HepG2 (cell line): ENCODE results near the gene EPM2AIP1. TPM values are rescaled to one million over a fixed set of nuclear protein-coding genes. Genes with fewer than 3 reads are reported as not detected.

ENCODE experiments used
- ATF6 ChIP-seq: sonication (generic); formaldehyde crosslinking; conservative IDR thresholded peaks from 2 replicates; pipeline ENCODE4 v1.4.0; 2020; ENCODE audit warnings: missing genetic modification reagents
- DR1 ChIP-seq: sonication (generic); formaldehyde crosslinking; IDR thresholded peaks from 2 replicates; pipeline ENCODE4 v1.8.0; 2021; ENCODE audit warnings: mild to moderate bottlenecking, missing genetic modification reagents, inconsistent platforms
- HNRNPUL1 ChIP-seq: fragments of 200-400 bp; formaldehyde crosslinking; IDR thresholded peaks from 2 replicates; pipeline ENCODE4 v1.6.1; 2017; ENCODE audit warnings: low read depth, mild to moderate bottlenecking, low read length, moderate library complexity
- ISX ChIP-seq: sonication (generic); formaldehyde crosslinking; conservative IDR thresholded peaks from 2 replicates; pipeline ENCODE4 v1.5.0; 2020; ENCODE audit warnings: missing genetic modification reagents
- KDM6A ChIP-seq: IDR thresholded peaks from 2 replicates; pipeline ENCODE4 v1.6.1; 2016; ENCODE audit warnings: low read depth
- MBD4 ChIP-seq: IDR thresholded peaks from 2 replicates; pipeline ENCODE4 v1.6.1; 2012; ENCODE audit warnings: low read length, inconsistent platforms, borderline replicate concordance
- RNF219 ChIP-seq: sonication (generic); formaldehyde crosslinking; IDR thresholded peaks from 2 replicates; pipeline ENCODE4 v1.5.0; 2020; ENCODE audit warnings: mild to moderate bottlenecking, missing genetic modification reagents
- SKI ChIP-seq: fragments of 450-650 bp; IDR thresholded peaks from one replicate; pipeline ENCODE4 v1.6.1; 2018; ENCODE audit warnings: mild to moderate bottlenecking; ENCODE audit not compliant: partially characterized antibody
- TAF1 ChIP-seq: sonication (generic); formaldehyde crosslinking; IDR thresholded peaks from 2 replicates; pipeline ENCODE4 v1.4.0; 2020; ENCODE audit warnings: missing genetic modification reagents
- U2AF2 ChIP-seq: fragments of 200-400 bp; formaldehyde crosslinking; IDR thresholded peaks from 2 replicates; pipeline ENCODE4 v1.6.1; 2017; ENCODE audit warnings: low read depth, mild to moderate bottlenecking, low read length
- ZNF264 ChIP-seq: sonication (generic); formaldehyde crosslinking; IDR thresholded peaks from 2 replicates; pipeline ENCODE4 v1.4.0; 2020; ENCODE audit warnings: missing genetic modification reagents
- ZNF558 ChIP-seq: sonication (generic); formaldehyde crosslinking; IDR thresholded peaks from 2 replicates; pipeline ENCODE4 v1.9.0; 2022; ENCODE audit warnings: mild to moderate bottlenecking, missing genetic modification reagents, borderline replicate concordance
- ZNF564 ChIP-seq: sonication (generic); formaldehyde crosslinking; IDR thresholded peaks from 2 replicates; pipeline ENCODE4 v1.8.1; 2023; ENCODE audit warnings: mild to moderate bottlenecking, missing genetic modification reagents
- ZNF879 ChIP-seq: sonication (generic); formaldehyde crosslinking; IDR thresholded peaks from 2 replicates; pipeline ENCODE4 v1.8.1; 2023; ENCODE audit warnings: missing genetic modification reagents
- ZSCAN22 ChIP-seq: sonication (generic); formaldehyde crosslinking; IDR thresholded peaks from 2 replicates; pipeline ENCODE4 v1.4.0; 2020; ENCODE audit warnings: mild to moderate bottlenecking, missing genetic modification reagents
- polyA plus RNA-seq, 8 experiments: library from polyadenylated mRNA; depleted of rRNA in 3 of 8; stranded (reverse) in 7 of 8; unstranded in 1 of 8; fragments of >200 nt; fragmentation: Illumina TruSeq in 4 of 8; extraction: Trizol in 4 of 8; gene quantifications; 2 replicates each; pipeline versions ENCODE4 v1.2.1 to v1.2.3, GENCODE V29; 2011 to 2016; ENCODE audit warnings: low read depth in 4 of 8, missing spikeins in 1 of 8, mixed read lengths in 1 of 8; ENCODE audit not compliant: insufficient read depth in 1 of 8
- total RNA-seq, 5 experiments: library from RNA; depleted of rRNA; stranded (reverse); fragments of >200 nt; fragmentation: Illumina TruSeq; extraction: Trizol; gene quantifications; 2 replicates each; pipeline ENCODE4 v1.2.3, GENCODE V29; 2016; ENCODE audit warnings: low read depth in 1 of 5
- TF ChIP-seq, protein P1 (sequence below): sonication (generic); formaldehyde crosslinking; IDR thresholded peaks from 2 replicates; pipeline ENCODE4 v1.4.0; 2020; ENCODE audit warnings: missing genetic modification reagents, borderline replicate concordance
- TF ChIP-seq, protein P2 (sequence below): sonication (generic); formaldehyde crosslinking; IDR thresholded peaks from 2 replicates; pipeline ENCODE4 v1.4.0; 2020; ENCODE audit warnings: mild to moderate bottlenecking, missing genetic modification reagents
- TF ChIP-seq, protein P3 (sequence below): sonication (generic); formaldehyde crosslinking; IDR thresholded peaks from 2 replicates; pipeline ENCODE4 v1.5.0; 2020; ENCODE audit warnings: missing genetic modification reagents, mild to moderate bottlenecking, borderline replicate concordance

EPM2AIP1 gene
- total and polyA plus RNA-seq, 2 of the 13 experiments (the other 11 are each of a cell fraction or from before 2014, with no cell fraction given) = 10.7 to 23.0 TPM

DNA sequence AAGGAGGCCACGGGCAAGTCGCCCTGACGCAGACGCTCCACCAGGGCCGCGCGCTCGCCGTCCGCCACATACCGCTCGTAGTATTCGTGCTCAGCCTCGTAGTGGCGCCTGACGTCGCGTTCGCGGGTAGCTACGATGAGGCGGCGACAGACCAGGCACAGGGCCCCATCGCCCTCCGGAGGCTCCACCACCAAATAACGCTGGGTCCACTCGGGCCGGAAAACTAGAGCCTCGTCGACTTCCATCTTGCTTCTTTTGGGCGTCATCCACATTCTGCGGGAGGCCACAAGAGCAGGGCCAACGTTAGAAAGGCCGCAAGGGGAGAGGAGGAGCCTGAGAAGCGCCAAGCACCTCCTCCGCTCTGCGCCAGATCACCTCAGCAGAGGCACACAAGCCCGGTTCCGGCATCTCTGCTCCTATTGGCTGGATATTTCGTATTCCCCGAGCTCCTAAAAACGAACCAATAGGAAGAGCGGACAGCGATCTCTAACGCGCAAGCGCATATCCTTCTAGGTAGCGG lies at the start of gene EPM2AIP1 (continued):
- TF ChIP-seq, protein P1, sequence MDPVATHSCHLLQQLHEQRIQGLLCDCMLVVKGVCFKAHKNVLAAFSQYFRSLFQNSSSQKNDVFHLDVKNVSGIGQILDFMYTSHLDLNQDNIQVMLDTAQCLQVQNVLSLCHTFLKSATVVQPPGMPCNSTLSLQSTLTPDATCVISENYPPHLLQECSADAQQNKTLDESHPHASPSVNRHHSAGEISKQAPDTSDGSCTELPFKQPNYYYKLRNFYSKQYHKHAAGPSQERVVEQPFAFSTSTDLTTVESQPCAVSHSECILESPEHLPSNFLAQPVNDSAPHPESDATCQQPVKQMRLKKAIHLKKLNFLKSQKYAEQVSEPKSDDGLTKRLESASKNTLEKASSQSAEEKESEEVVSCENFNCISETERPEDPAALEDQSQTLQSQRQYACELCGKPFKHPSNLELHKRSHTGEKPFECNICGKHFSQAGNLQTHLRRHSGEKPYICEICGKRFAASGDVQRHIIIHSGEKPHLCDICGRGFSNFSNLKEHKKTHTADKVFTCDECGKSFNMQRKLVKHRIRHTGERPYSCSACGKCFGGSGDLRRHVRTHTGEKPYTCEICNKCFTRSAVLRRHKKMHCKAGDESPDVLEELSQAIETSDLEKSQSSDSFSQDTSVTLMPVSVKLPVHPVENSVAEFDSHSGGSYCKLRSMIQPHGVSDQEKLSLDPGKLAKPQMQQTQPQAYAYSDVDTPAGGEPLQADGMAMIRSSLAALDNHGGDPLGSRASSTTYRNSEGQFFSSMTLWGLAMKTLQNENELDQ = peak; percentile 17; the same call in 1 of the 2 replicates
- TF ChIP-seq, protein P2, sequence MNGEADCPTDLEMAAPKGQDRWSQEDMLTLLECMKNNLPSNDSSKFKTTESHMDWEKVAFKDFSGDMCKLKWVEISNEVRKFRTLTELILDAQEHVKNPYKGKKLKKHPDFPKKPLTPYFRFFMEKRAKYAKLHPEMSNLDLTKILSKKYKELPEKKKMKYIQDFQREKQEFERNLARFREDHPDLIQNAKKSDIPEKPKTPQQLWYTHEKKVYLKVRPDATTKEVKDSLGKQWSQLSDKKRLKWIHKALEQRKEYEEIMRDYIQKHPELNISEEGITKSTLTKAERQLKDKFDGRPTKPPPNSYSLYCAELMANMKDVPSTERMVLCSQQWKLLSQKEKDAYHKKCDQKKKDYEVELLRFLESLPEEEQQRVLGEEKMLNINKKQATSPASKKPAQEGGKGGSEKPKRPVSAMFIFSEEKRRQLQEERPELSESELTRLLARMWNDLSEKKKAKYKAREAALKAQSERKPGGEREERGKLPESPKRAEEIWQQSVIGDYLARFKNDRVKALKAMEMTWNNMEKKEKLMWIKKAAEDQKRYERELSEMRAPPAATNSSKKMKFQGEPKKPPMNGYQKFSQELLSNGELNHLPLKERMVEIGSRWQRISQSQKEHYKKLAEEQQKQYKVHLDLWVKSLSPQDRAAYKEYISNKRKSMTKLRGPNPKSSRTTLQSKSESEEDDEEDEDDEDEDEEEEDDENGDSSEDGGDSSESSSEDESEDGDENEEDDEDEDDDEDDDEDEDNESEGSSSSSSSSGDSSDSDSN (CRISPR knock-in tag) = peak; percentile 94
- TF ChIP-seq TAF1 (CRISPR knock-in tag) (peak; percentile 90), ZNF879 (CRISPR knock-in tag) (no peak), RNF219 (no peak), U2AF2 (no peak), ISX (CRISPR knock-in tag) (no peak), HNRNPUL1 (no peak), ATF6 (CRISPR knock-in tag) (no peak), ZSCAN22 (no peak), ZNF564 (CRISPR knock-in tag) (no peak), ZNF558 (CRISPR knock-in tag) (peak; percentile 20; the same call in 1 of the 2 replicates), KDM6A (CRISPR knock-in tag) (no peak; the same call in 1 of the 2 replicates), SKI (no peak), MBD4 (no peak), ZNF264 (CRISPR knock-in tag) (peak; percentile 62), DR1 (CRISPR knock-in tag) (peak; percentile 90)
- TF ChIP-seq, protein P3, sequence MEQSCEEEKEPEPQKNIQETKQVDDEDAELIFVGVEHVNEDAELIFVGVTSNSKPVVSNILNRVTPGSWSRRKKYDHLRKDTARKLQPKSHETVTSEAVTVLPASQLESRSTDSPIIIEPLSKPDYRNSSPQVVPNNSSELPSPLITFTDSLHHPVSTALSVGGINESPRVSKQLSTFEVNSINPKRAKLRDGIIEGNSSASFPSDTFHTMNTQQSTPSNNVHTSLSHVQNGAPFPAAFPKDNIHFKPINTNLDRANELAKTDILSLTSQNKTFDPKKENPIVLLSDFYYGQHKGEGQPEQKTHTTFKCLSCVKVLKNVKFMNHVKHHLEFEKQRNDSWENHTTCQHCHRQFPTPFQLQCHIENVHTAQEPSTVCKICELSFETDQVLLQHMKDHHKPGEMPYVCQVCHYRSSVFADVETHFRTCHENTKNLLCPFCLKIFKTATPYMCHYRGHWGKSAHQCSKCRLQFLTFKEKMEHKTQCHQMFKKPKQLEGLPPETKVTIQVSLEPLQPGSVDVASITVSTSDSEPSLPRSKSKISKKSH (CRISPR knock-in tag) = peak; percentile 64; the same call in 1 of the 2 replicates
